VCaP (cell line): ENCODE data around the gene SERPINE1.

Experiments used
- H3K27ac ChIP-seq: fragments of 450-650 bp; 2 replicates; pipeline ENCODE4 v1.5.1; 2017
- CTCF ChIP-seq: fragments of 450-650 bp; conservative IDR thresholded peaks from 2 replicates; pipeline ENCODE4 v1.5.1; 2017; ENCODE audit warnings: mild to moderate bottlenecking, moderate library complexity

The SERPINE1 gene

GRCh38 chr7:101167645-101168411 lies 40.9 kb downstream of the SERPINE1 start:
- H3K27ac ChIP-seq: no peak overlapping the region
- no peak for TF ChIP-seq CTCF

GRCh38 chr7:101168412-101169049 lies 41.6 kb downstream of the SERPINE1 start:
- no peak overlapping the region for H3K27ac ChIP-seq
- no peak for TF ChIP-seq CTCF

- TF ChIP-seq CTCF: 0 out of 2 replicates have a peak, but pooled peaks have one; percentile 43
- no peak overlapping the region for H3K27ac ChIP-seq
Measured at GRCh38 chr7:101169110-101169837, 42.4 kb downstream of the SERPINE1 start.

GRCh38 chr7:101169838-101170551 lies 43.1 kb downstream of the SERPINE1 start:
- no peak overlapping the region for H3K27ac ChIP-seq
- peak; percentile 97 for TF ChIP-seq CTCF

GRCh38 chr7:101170617-101171441 lies 43.9 kb downstream of the SERPINE1 start:
- no peak overlapping the region for H3K27ac ChIP-seq
- no peak for TF ChIP-seq CTCF

GRCh38 chr7:101171442-101171837 lies 44.5 kb downstream of the SERPINE1 start:
- peak; percentile 33 for TF ChIP-seq CTCF
- H3K27ac ChIP-seq: no peak overlapping the region
